Stimulated activated effector memory CD8-positive, alpha-beta T cell treated with anti-CD3 and anti-CD28 coated beads, Interleukin-12 subunit alpha, Interleukin-12 subunit beta, amount 100 ng/mL, for 72 hours (primary cell): Measurements from ENCODE around the gene PDE7B.
"Not testable (repeated sequence)": the region's sequence is repeated elsewhere in the genome, so short reads cannot be mapped to it uniquely, and the experiment has no call there.

Source experiments
- ATAC-seq: fragments of 150-1000 bp; cut with Tn5 transposase; 2 replicates; pipeline ENCODE4 v1.10.0; 2021
- DNase-seq, 2 donors: peaks; one replicate each; pipeline ENCODE4 v3.0.0; 2021 to 2022; ENCODE audit warnings: low spot score in 2 of 2
- H3K27ac Mint-ChIP-seq: one replicate; pipeline ENCODE4 v1.8.0; 2022; ENCODE audit warnings: mild to moderate bottlenecking, mixed read lengths
- H3K36me3 Mint-ChIP-seq: one replicate; pipeline ENCODE4 v1.8.0; 2022; ENCODE audit warnings: mild to moderate bottlenecking, mixed read lengths
- H3K4me1 Mint-ChIP-seq: one replicate; pipeline ENCODE4 v1.8.0; 2022; ENCODE audit warnings: mixed read lengths
- H3K4me3 Mint-ChIP-seq: one replicate; pipeline ENCODE4 v1.8.0; 2022; ENCODE audit warnings: mild to moderate bottlenecking, mixed read lengths
- H3K9me3 Mint-ChIP-seq: one replicate; pipeline ENCODE4 v1.8.0; 2022; ENCODE audit warnings: mixed read lengths

PDE7B gene

GRCh38 chr6:136208783-136209182, 357.3 kb downstream of the PDE7B start:
- no peaks in the 10 kb centered on the region for H3K9me3 Mint-ChIP-seq
- no peaks in the 10 kb centered on the region for H3K4me1 Mint-ChIP-seq
- DNase-seq (no peak), ATAC-seq (no peak)
- no peak overlapping the region for H3K4me3 Mint-ChIP-seq
- no peak overlapping the region for H3K27ac Mint-ChIP-seq
- H3K36me3 Mint-ChIP-seq, result no peaks in the 10 kb centered on the region

- no peaks in the 10 kb centered on the region for H3K36me3 Mint-ChIP-seq
- ATAC-seq (no peak), DNase-seq (no peak)
- H3K4me1 Mint-ChIP-seq, result no peaks in the 10 kb centered on the region
- no peaks in the 10 kb centered on the region for H3K9me3 Mint-ChIP-seq
- H3K4me3 Mint-ChIP-seq, result no peak overlapping the region
- no peak overlapping the region for H3K27ac Mint-ChIP-seq
Measured at GRCh38 chr6:136209496-136209895, 358.0 kb downstream of the PDE7B start.

- ATAC-seq (no peak), DNase-seq (no peak)
- Mint-ChIP-seq H3K27ac (no peak overlapping the region), H3K4me3 (no peak overlapping the region), H3K9me3 (no peaks in the 10 kb centered on the region), H3K4me1 (no peaks in the 10 kb centered on the region), H3K36me3 (no peaks in the 10 kb centered on the region)
Measured at GRCh38 chr6:136210398-136211165, 359.1 kb downstream of the PDE7B start.

GRCh38 chr6:136212608-136213007, 361.1 kb downstream of the PDE7B start:
- no peaks in the 10 kb centered on the region for H3K4me1 Mint-ChIP-seq
- H3K36me3 Mint-ChIP-seq, result no peaks in the 10 kb centered on the region
- DNase-seq (no peak), ATAC-seq (no peak)
- no peak overlapping the region for H3K4me3 Mint-ChIP-seq
- no peaks in the 10 kb centered on the region for H3K9me3 Mint-ChIP-seq
- no peak overlapping the region for H3K27ac Mint-ChIP-seq

GRCh38 chr6:136213012-136213539, 361.6 kb downstream of the PDE7B start:
- H3K36me3 Mint-ChIP-seq, result no peaks in the 10 kb centered on the region
- H3K27ac Mint-ChIP-seq, result no peak overlapping the region
- no peak overlapping the region for H3K4me3 Mint-ChIP-seq
- H3K4me1 Mint-ChIP-seq, result no peaks in the 10 kb centered on the region
- ATAC-seq (no peak), DNase-seq (no peak)
- H3K9me3 Mint-ChIP-seq, result no peaks in the 10 kb centered on the region

- no peaks in the 10 kb centered on the region for H3K36me3 Mint-ChIP-seq
Measured at GRCh38 chr6:136213853-136214252, 362.4 kb downstream of the PDE7B start.

GRCh38 chr6:136216503-136217401, 365.3 kb downstream of the PDE7B start:
- peaks cover 2% of the 10 kb centered on the region for H3K9me3 Mint-ChIP-seq
- no peaks in the 10 kb centered on the region for H3K36me3 Mint-ChIP-seq
- no peak for DNase-seq
- ATAC-seq, result no peak
- no peak overlapping the region for H3K4me3 Mint-ChIP-seq
- no peaks in the 10 kb centered on the region for H3K4me1 Mint-ChIP-seq
- no peak overlapping the region for H3K27ac Mint-ChIP-seq

More at GRCh38 chr6:136213853-136214252, 362.4 kb downstream of the PDE7B start:
- Mint-ChIP-seq H3K27ac (no peak overlapping the region), H3K9me3 (no peaks in the 10 kb centered on the region), H3K4me1 (no peaks in the 10 kb centered on the region), H3K4me3 (no peak overlapping the region)
- DNase-seq, result no peak
- no peak for ATAC-seq

- H3K4me3 Mint-ChIP-seq, H3K4me1 Mint-ChIP-seq, H3K9me3 Mint-ChIP-seq, H3K27ac Mint-ChIP-seq, DNase-seq, ATAC-seq, H3K36me3 Mint-ChIP-seq: not testable (repeated sequence)
Measured at GRCh38 chr6:136224974-136225373, 373.5 kb downstream of the PDE7B start.

- Mint-ChIP-seq H3K4me3 (no peak overlapping the region), H3K9me3 (no peaks in the 10 kb centered on the region), H3K36me3 (peaks cover 10% of the 10 kb centered on the region), H3K4me1 (peaks cover 8% of the 10 kb centered on the region), H3K27ac (no peak overlapping the region)
- DNase-seq (no peak), ATAC-seq (peak; percentile 32)
Measured at GRCh38 chr6:136225496-136225895, 374.0 kb downstream of the PDE7B start.

- DNase-seq (peak; percentile 44 to 73), ATAC-seq (peak; percentile 75)
- H3K4me3 Mint-ChIP-seq, result peak overlapping the region; percentile 36
- H3K27ac Mint-ChIP-seq, result peak overlapping the region; percentile 32
- peaks cover 12% of the 10 kb centered on the region for H3K36me3 Mint-ChIP-seq
- no peaks in the 10 kb centered on the region for H3K9me3 Mint-ChIP-seq
- H3K4me1 Mint-ChIP-seq, result peaks cover 8% of the 10 kb centered on the region
Measured at GRCh38 chr6:136226027-136226673, 374.6 kb downstream of the PDE7B start.

- no peak for ATAC-seq
Measured at GRCh38 chr6:136226674-136227377, 375.3 kb downstream of the PDE7B start.

GRCh38 chr6:136228814-136229213, 377.3 kb downstream of the PDE7B start:
- peaks cover 8% of the 10 kb centered on the region for H3K4me1 Mint-ChIP-seq
- H3K4me3 Mint-ChIP-seq, result no peak overlapping the region
- DNase-seq, result no peak
- no peak overlapping the region for H3K27ac Mint-ChIP-seq
- ATAC-seq, result no peak
- H3K36me3 Mint-ChIP-seq, result peaks cover 12% of the 10 kb centered on the region
- H3K9me3 Mint-ChIP-seq, result no peaks in the 10 kb centered on the region

More at GRCh38 chr6:136226674-136227377, 375.3 kb downstream of the PDE7B start:
- Mint-ChIP-seq H3K27ac (peak overlapping the region; percentile 32), H3K4me1 (peaks cover 8% of the 10 kb centered on the region), H3K9me3 (no peaks in the 10 kb centered on the region), H3K4me3 (peak overlapping the region; percentile 36), H3K36me3 (peaks cover 12% of the 10 kb centered on the region)
- no peak for DNase-seq

- Mint-ChIP-seq H3K4me3 (no peak overlapping the region), H3K27ac (peak overlapping the region; percentile 4), H3K4me1 (peaks cover 8% of the 10 kb centered on the region), H3K9me3 (no peaks in the 10 kb centered on the region), H3K36me3 (peaks cover 12% of the 10 kb centered on the region)
- no peak for DNase-seq
- ATAC-seq, result peak; percentile 42
Measured at GRCh38 chr6:136230219-136230853, 378.8 kb downstream of the PDE7B start.

GRCh38 chr6:136232701-136233100, 381.2 kb downstream of the PDE7B start:
- Mint-ChIP-seq H3K4me1 (no peaks in the 10 kb centered on the region), H3K4me3 (no peak overlapping the region), H3K9me3 (no peaks in the 10 kb centered on the region), H3K27ac (no peak overlapping the region), H3K36me3 (peaks cover 12% of the 10 kb centered on the region)
- DNase-seq, result no peak
- ATAC-seq, result no peak
